Measurements from ENCODE around the gene INHBC.

INHBC gene

GRCh38 chr12:57433370-57433769 lies 1.2 kb upstream of the INHBC start:
- Histone ChIP-seq H3K27me3 (ENCODE audit: low read length) (no peaks in the 10 kb centered on the region), H4K20me1 (ENCODE audit: low read depth, low read length) (no peaks in the 10 kb centered on the region), H3K9me3 (ENCODE audit: insufficient read depth, low read length) (no peaks in the 10 kb centered on the region)

GRCh38 chr12:57435293-57435692 lies 709 bp downstream of the INHBC start:
- H2AFZ ChIP-seq (ENCODE audit: low read depth, low read length, severe bottlenecking) = no peak overlapping the region
- H3K9me3 ChIP-seq (ENCODE audit: insufficient read depth, low read length) = no peaks in the 10 kb centered on the region
- H3K27me3 ChIP-seq (ENCODE audit: low read length) = no peaks in the 10 kb centered on the region
- no peak overlapping the region for H3K4me3 ChIP-seq (ENCODE audit: insufficient read depth, low read length, poor library complexity, severe bottlenecking)
- H3K79me2 ChIP-seq (ENCODE audit: insufficient read depth, low read length) = peaks cover under 1% of the 10 kb centered on the region; the same call in 1 of the 2 replicates
- H3F3A ChIP-seq (ENCODE audit: insufficient read depth) = peaks cover 7% of the 10 kb centered on the region
- no peak overlapping the region for H3K4me2 ChIP-seq (ENCODE audit: low read depth, low read length, poor library complexity, severe bottlenecking)
- no peaks in the 10 kb centered on the region for H4K20me1 ChIP-seq (ENCODE audit: low read depth, low read length)
- H3K9ac ChIP-seq (ENCODE audit: low read length) = no peak overlapping the region
- no peaks in the 10 kb centered on the region for H3K9me2 ChIP-seq (replicated peaks; ENCODE audit: insufficient read depth, low read length)
- H3K27ac ChIP-seq (ENCODE audit: low read depth, low read length) = no peak overlapping the region
- H3K36me3 ChIP-seq (ENCODE audit: low read length) = no peaks in the 10 kb centered on the region
- no peak for TF ChIP-seq CTCF (IDR thresholded peaks at IDR 0.05; ENCODE audit: insufficient read depth, low read length, poor library complexity, severe bottlenecking)
- TF ChIP-seq EZH2phosphoT487 (conservative IDR thresholded peaks at IDR 0.05; ENCODE audit: low read length) = no peak

More at GRCh38 chr12:57433370-57433769, 1.2 kb upstream of the INHBC start:
- Histone ChIP-seq H2AFZ (ENCODE audit: low read depth, low read length, severe bottlenecking) (no peak overlapping the region), H3F3A (ENCODE audit: insufficient read depth) (peaks cover 13% of the 10 kb centered on the region), H3K79me2 (ENCODE audit: insufficient read depth, low read length) (peaks cover 19% of the 10 kb centered on the region), H3K36me3 (ENCODE audit: low read length) (no peaks in the 10 kb centered on the region), H3K9me2 (replicated peaks; ENCODE audit: insufficient read depth, low read length) (no peaks in the 10 kb centered on the region), H3K9ac (ENCODE audit: low read length) (no peak overlapping the region), H3K27ac (ENCODE audit: low read depth, low read length) (no peak overlapping the region), H3K4me3 (ENCODE audit: insufficient read depth, low read length, poor library complexity, severe bottlenecking) (no peak overlapping the region), H3K4me2 (ENCODE audit: low read depth, low read length, poor library complexity, severe bottlenecking) (no peak overlapping the region)
- TF ChIP-seq EZH2phosphoT487 (conservative IDR thresholded peaks at IDR 0.05; ENCODE audit: low read length) (no peak), CTCF (IDR thresholded peaks at IDR 0.05; ENCODE audit: insufficient read depth, low read length, poor library complexity, severe bottlenecking) (no peak)

GRCh38 chr12:57438400-57438799 lies 3.8 kb downstream of the INHBC start:
- Histone ChIP-seq H3K9me2 (replicated peaks; ENCODE audit: insufficient read depth, low read length) (no peaks in the 10 kb centered on the region), H3K27me3 (ENCODE audit: low read length) (peaks cover 3% of the 10 kb centered on the region; the same call in 1 of the 2 replicates), H3K9ac (ENCODE audit: low read length) (no peak overlapping the region), H3K36me3 (ENCODE audit: low read length) (no peaks in the 10 kb centered on the region), H3F3A (ENCODE audit: insufficient read depth) (no peaks in the 10 kb centered on the region), H2AFZ (ENCODE audit: low read depth, low read length, severe bottlenecking) (no peak overlapping the region), H3K4me2 (ENCODE audit: low read depth, low read length, poor library complexity, severe bottlenecking) (no peak overlapping the region), H3K27ac (ENCODE audit: low read depth, low read length) (no peak overlapping the region), H3K9me3 (ENCODE audit: insufficient read depth, low read length) (no peaks in the 10 kb centered on the region), H3K79me2 (ENCODE audit: insufficient read depth, low read length) (no peaks in the 10 kb centered on the region), H4K20me1 (ENCODE audit: low read depth, low read length) (no peaks in the 10 kb centered on the region), H3K4me3 (ENCODE audit: insufficient read depth, low read length, poor library complexity, severe bottlenecking) (no peak overlapping the region)
- no peak for TF ChIP-seq EZH2phosphoT487 (conservative IDR thresholded peaks at IDR 0.05; ENCODE audit: low read length)
- no peak for TF ChIP-seq CTCF (IDR thresholded peaks at IDR 0.05; ENCODE audit: insufficient read depth, low read length, poor library complexity, severe bottlenecking)

Measured in SU-DHL-6 (cell line).